H9 (cell line): ENCODE measurements around the gene NEK6. TPM values are rescaled to one million over a fixed set of nuclear protein-coding genes. Genes with fewer than 3 reads are reported as not detected.

Experiments
- DNase-seq: peaks from one replicate; pipeline ENCODE4 v3.0.0-alpha.2; 2017
- H2AFZ ChIP-seq: one replicate; pipeline ENCODE4 v1.6.1; 2013; ENCODE audit warnings: mild to moderate bottlenecking, low read length, control low read depth, moderate library complexity
- H2AK5ac ChIP-seq: 2 replicates; pipeline ENCODE4 v1.6.1; 2013; ENCODE audit warnings: low read length, control low read depth, mixed read lengths; ENCODE audit not compliant: insufficient read length
- H2BK120ac ChIP-seq: one replicate; pipeline ENCODE4 v1.6.1; 2013; ENCODE audit warnings: low read depth, mild to moderate bottlenecking, low read length, control low read depth, inconsistent platforms; ENCODE audit not compliant: poor library complexity, severe bottlenecking
- H2BK12ac ChIP-seq: 2 replicates; pipeline ENCODE4 v1.6.1; 2013; ENCODE audit warnings: low read length, control low read depth, mixed read lengths, low read depth; ENCODE audit not compliant: insufficient read length
- H2BK15ac ChIP-seq: 2 replicates; pipeline ENCODE4 v1.6.1; 2013; ENCODE audit warnings: low read depth, low read length, control low read depth
- H2BK20ac ChIP-seq: one replicate; pipeline ENCODE4 v1.6.1; 2013; ENCODE audit warnings: low read depth, mild to moderate bottlenecking, low read length, control low read depth, inconsistent platforms; ENCODE audit not compliant: poor library complexity, severe bottlenecking
- H2BK5ac ChIP-seq: 2 replicates; pipeline ENCODE4 v1.6.1; 2013; ENCODE audit warnings: low read length, control low read depth, mixed read lengths; ENCODE audit not compliant: insufficient read length
- H3K14ac ChIP-seq: 2 replicates; pipeline ENCODE4 v1.6.1; 2013; ENCODE audit warnings: low read length, control low read depth; ENCODE audit not compliant: insufficient read depth
- H3K18ac ChIP-seq: 2 replicates; pipeline ENCODE4 v1.6.1; 2013; ENCODE audit warnings: low read depth, mild to moderate bottlenecking, mixed read lengths, low read length, control low read depth; ENCODE audit not compliant: insufficient read length
- H3K23ac ChIP-seq: 2 replicates; pipeline ENCODE4 v1.6.1; 2013; ENCODE audit warnings: low read length, control low read depth, mixed read lengths, low read depth; ENCODE audit not compliant: insufficient read length
- H3K23me2 ChIP-seq: 2 replicates; pipeline ENCODE4 v1.6.1; 2013; ENCODE audit warnings: low read depth, mild to moderate bottlenecking, mixed read lengths, low read length, control low read depth; ENCODE audit not compliant: insufficient read length, poor library complexity, severe bottlenecking
- H3K27ac ChIP-seq: 2 replicates; pipeline ENCODE4 v1.5.1; 2013; ENCODE audit warnings: low read length, control low read depth, mixed read lengths, low read depth; ENCODE audit not compliant: insufficient read length
- H3K27me3 ChIP-seq: 2 replicates; pipeline ENCODE4 v1.6.1; 2013; ENCODE audit warnings: low read length, control low read depth, inconsistent platforms; ENCODE audit not compliant: insufficient read depth
- H3K4ac ChIP-seq: 2 replicates; pipeline ENCODE4 v1.6.1; 2013; ENCODE audit warnings: low read depth, mild to moderate bottlenecking, control low read depth, inconsistent platforms, low read length, moderate library complexity
- H3K4me1 ChIP-seq: 2 replicates; pipeline ENCODE4 v1.6.1; 2013; ENCODE audit warnings: low read length, control low read depth, inconsistent platforms; ENCODE audit not compliant: insufficient read depth
- H3K4me2 ChIP-seq: 2 replicates; pipeline ENCODE4 v1.6.1; 2013; ENCODE audit warnings: low read length, control low read depth, mixed read lengths; ENCODE audit not compliant: insufficient read length, insufficient read depth
- H3K56ac ChIP-seq: 2 replicates; pipeline ENCODE4 v1.6.1; 2013; ENCODE audit warnings: low read depth, mild to moderate bottlenecking, mixed read lengths, low read length, control low read depth; ENCODE audit not compliant: insufficient read length
- H3K79me1 ChIP-seq: 2 replicates; pipeline ENCODE4 v1.6.1; 2013; ENCODE audit warnings: low read depth, mild to moderate bottlenecking, moderate library complexity, low read length, control low read depth, inconsistent platforms; ENCODE audit not compliant: insufficient read depth, poor library complexity, severe bottlenecking
- H3K79me2 ChIP-seq: 2 replicates; pipeline ENCODE4 v1.6.1; 2013; ENCODE audit warnings: low read length, control low read depth, inconsistent platforms; ENCODE audit not compliant: insufficient read depth
- H3K9ac ChIP-seq: 2 replicates; pipeline ENCODE4 v1.6.1; 2013; ENCODE audit warnings: low read length, control low read depth, mixed read lengths; ENCODE audit not compliant: insufficient read length; ENCODE audit errors: extremely low read depth
- H3K9me3 ChIP-seq: one replicate; pipeline ENCODE4 v1.6.1; 2013; ENCODE audit warnings: low read depth, low read length, inconsistent platforms; ENCODE audit not compliant: control insufficient read depth
- H3T11ph ChIP-seq: one replicate; pipeline ENCODE4 v1.6.1; 2013; ENCODE audit warnings: mild to moderate bottlenecking, low read length, control low read depth, inconsistent platforms
- H4K20me1 ChIP-seq: one replicate; pipeline ENCODE4 v1.6.1; 2013; ENCODE audit not compliant: control insufficient read depth, insufficient read length, insufficient read depth
- H4K5ac ChIP-seq: 2 replicates; pipeline ENCODE4 v1.6.1; 2013; ENCODE audit warnings: low read depth, mild to moderate bottlenecking, mixed read lengths, low read length, control low read depth; ENCODE audit not compliant: insufficient read length
- H4K8ac ChIP-seq: replicated peaks from 2 replicates; pipeline ENCODE4 v1.6.1; 2013; ENCODE audit warnings: low read length, control low read depth, mixed read lengths, low read depth; ENCODE audit not compliant: insufficient read length
- H4K91ac ChIP-seq: 2 replicates; pipeline ENCODE4 v1.6.1; 2013; ENCODE audit warnings: low read depth, mild to moderate bottlenecking, moderate library complexity, mixed read lengths, low read length, control low read depth; ENCODE audit not compliant: insufficient read length
- H3K27ac Mint-ChIP-seq, 3 experiments: 2 replicates in 2 of 3; 3 replicates in 1 of 3; pipeline ENCODE4 v1.8.0; 2020 to 2021; ENCODE audit warnings: mixed read lengths in 3 of 3, mild to moderate bottlenecking in 1 of 3, moderate library complexity in 1 of 3
- H3K27me3 Mint-ChIP-seq: 2 replicates; pipeline ENCODE4 v1.8.0; 2021; ENCODE audit warnings: low read depth, mild to moderate bottlenecking, moderate library complexity, mixed read lengths
- H3K36me3 Mint-ChIP-seq, 3 experiments: 2 replicates in 2 of 3; 3 replicates in 1 of 3; pipeline ENCODE4 v1.8.0; 2020 to 2021; ENCODE audit warnings: low read depth in 3 of 3, mixed read lengths in 3 of 3; ENCODE audit not compliant: insufficient read depth in 1 of 3
- H3K4me1 Mint-ChIP-seq, 2 experiments: 2 replicates each; pipeline ENCODE4 v1.8.0; 2020; ENCODE audit warnings: mixed read lengths in 2 of 2
- H3K4me3 Mint-ChIP-seq, 2 experiments: 2 replicates in 1 of 2; 3 replicates in 1 of 2; pipeline ENCODE4 v1.8.0; 2020 to 2021; ENCODE audit warnings: mild to moderate bottlenecking in 2 of 2, mixed read lengths in 2 of 2, moderate library complexity in 1 of 2
- H3K9me3 Mint-ChIP-seq, 2 experiments: 2 replicates in 1 of 2; 3 replicates in 1 of 2; pipeline ENCODE4 v1.8.0; 2020; ENCODE audit warnings: mild to moderate bottlenecking in 2 of 2, mixed read lengths in 2 of 2, moderate library complexity in 1 of 2
- CTCF ChIP-seq: fragments of 200-600 bp; sonication (generic); conservative IDR thresholded peaks from 3 replicates; pipeline ENCODE4 v1.8.0; 2021; ENCODE audit warnings: antibody characterized with exemption, mild to moderate bottlenecking
- WGBS: extraction: QIAGEN DNeasy Blood & Tissue Kit; methylation state at CpG from one replicate; pipeline ENCODE4 v1.1.7; 2013; ENCODE audit warnings: missing lambda C conversion rate, low lambda C conversion rate, mixed read lengths; ENCODE audit not compliant: insufficient read length; ENCODE audit errors: extremely low coverage; 5-methylcytosine and 5-hydroxymethylcytosine counted together
- total RNA-seq: library from RNA; stranded (reverse); gene quantifications from 2 replicates; pipeline ENCODE4 v1.2.1, GENCODE V29; 2021

The NEK6 gene
- total RNA-seq, 1 experiment from 2014 or later, result 14.3 TPM

GRCh38 chr9:124344291-124345050 is 86.7 kb downstream of the NEK6 start:
- Histone ChIP-seq H4K20me1 (no peaks in the 10 kb centered on the region), H2BK12ac (no peak overlapping the region), H2BK5ac (no peak overlapping the region), H3K18ac (no peak overlapping the region), H4K8ac (no peak overlapping the region), H2AFZ (no peak overlapping the region), H3K9ac (no peak overlapping the region), H3K4ac (no peak overlapping the region), H3K79me2 (no peaks in the 10 kb centered on the region), H3K9me3 (no peaks in the 10 kb centered on the region), H3K79me1 (no peaks in the 10 kb centered on the region), H3K23ac (no peak overlapping the region), H2BK120ac (no peak overlapping the region), H2AK5ac (no peak overlapping the region), H3K4me2 (no peak overlapping the region), H3K4me1 (no peaks in the 10 kb centered on the region; the same call in 1 of the 2 replicates), H3K27ac (no peak overlapping the region), H3K14ac (no peak overlapping the region), H2BK20ac (no peak overlapping the region), H3K27me3 (no peaks in the 10 kb centered on the region), H3T11ph (no peak overlapping the region), H3K56ac (no peak overlapping the region), H3K23me2 (no peaks in the 10 kb centered on the region), H4K5ac (no peak overlapping the region), H2BK15ac (no peak overlapping the region), H4K91ac (no peak overlapping the region)
- Mint-ChIP-seq H3K4me1 (peaks cover 19 to 24% of the 10 kb centered on the region in 2 experiments), H3K9me3 (no peaks in the 10 kb centered on the region), H3K36me3 (peaks cover 5 to 12% (median 10%) of the 10 kb centered on the region in 3 experiments), H3K27ac (peak overlapping the region in 1 of 3 experiments; percentile 89; a peak in 1 of 7 replicates), H3K4me3 (no peak overlapping the region), H3K27me3 (no peaks in the 10 kb centered on the region; the same call in 1 of the 2 replicates)
- no CpG with 5 or more reads among the region's 29 CpGs for WGBS
- TF ChIP-seq CTCF, result no peak
- DNase-seq, result no peak
